ENCODE results near the gene POLD2. TPM values are rescaled to one million over a fixed set of nuclear protein-coding genes. Genes with fewer than 3 reads are reported as not detected.

Gene POLD2
- total and polyA plus RNA-seq, 5 donors from 2014 or later = 37.1 to 59.0 (median 54.2) TPM

DNA sequence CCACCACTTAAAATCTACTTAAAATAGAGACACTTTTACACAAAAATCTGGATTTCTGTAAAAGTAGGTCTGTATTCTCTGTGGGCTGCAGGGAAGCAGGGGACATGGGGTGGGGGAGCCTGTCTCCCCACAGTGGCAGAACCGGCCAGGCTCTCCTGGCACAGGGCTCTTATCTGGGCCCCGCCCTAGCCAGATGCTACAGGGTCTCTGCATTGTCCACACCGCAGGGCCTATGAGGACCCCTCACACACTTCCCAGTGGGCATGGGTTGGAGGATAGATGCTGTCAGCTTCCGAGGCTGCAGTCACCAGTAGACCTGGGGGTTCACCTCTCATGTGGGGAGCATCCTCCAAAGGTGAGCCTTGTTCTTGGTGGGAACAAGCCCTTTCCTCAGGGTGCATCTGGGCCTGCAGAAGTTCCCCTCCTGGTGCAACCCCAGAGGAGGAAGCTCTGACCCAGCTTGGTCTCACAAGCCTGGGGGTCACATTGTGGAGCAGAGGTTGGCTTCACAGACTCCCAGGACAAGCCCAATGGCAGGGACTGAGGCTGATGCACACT lies 33.2 kb upstream of the POLD2 start:
- Histone ChIP-seq H3K4me1 (ENCODE audit: control insufficient read depth, insufficient read depth, low read length, poor library complexity, severe bottlenecking) (no peaks in the 10 kb centered on the region), H3K36me3 (ENCODE audit: control insufficient read depth, insufficient read depth, low read length) (no peaks in the 10 kb centered on the region), H3K27me3 (ENCODE audit: control insufficient read depth, insufficient read depth, low read length) (peaks cover 1% of the 10 kb centered on the region), H3K27ac (ENCODE audit: insufficient read depth, low read length, poor library complexity, severe bottlenecking) (no peak overlapping the region), H3K4me3 (ENCODE audit: low read depth, low read length) (no peak overlapping the region), H3K9me3 (ENCODE audit: control insufficient read depth in 2 of 2, low read length in 2 of 2) (no peaks in the 10 kb centered on the region)
- H3K27me3 Mint-ChIP-seq = no peaks in the 10 kb centered on the region
- no peaks in the 10 kb centered on the region for H3K36me3 Mint-ChIP-seq
- H3K4me1 Mint-ChIP-seq = no peaks in the 10 kb centered on the region
- no peak overlapping the region for H3K4me3 Mint-ChIP-seq
- H3K9me3 Mint-ChIP-seq = peaks cover 0 to 2% (median 0%) of the 10 kb centered on the region in 7 donors
- ATAC-seq (ENCODE audit: low read depth in 2 of 2) = no peak
- DNase-seq = no peak
- no peak overlapping the region for H3K27ac Mint-ChIP-seq

- no peak overlapping the region for H3K4me3 Mint-ChIP-seq
- H3K4me1 Mint-ChIP-seq = no peaks in the 10 kb centered on the region
- H3K9me3 Mint-ChIP-seq = peaks cover 0 to 2% (median 0%) of the 10 kb centered on the region in 7 donors
- Histone ChIP-seq H3K27me3 (ENCODE audit: control insufficient read depth, insufficient read depth, low read length) (no peaks in the 10 kb centered on the region), H3K9me3 (ENCODE audit: control insufficient read depth in 2 of 2, low read length in 2 of 2) (no peaks in the 10 kb centered on the region), H3K4me3 (ENCODE audit: low read depth, low read length) (no peak overlapping the region), H3K36me3 (ENCODE audit: control insufficient read depth, insufficient read depth, low read length) (no peaks in the 10 kb centered on the region), H3K27ac (ENCODE audit: insufficient read depth, low read length, poor library complexity, severe bottlenecking) (no peak overlapping the region), H3K4me1 (ENCODE audit: control insufficient read depth, insufficient read depth, low read length, poor library complexity, severe bottlenecking) (no peaks in the 10 kb centered on the region)
- H3K27me3 Mint-ChIP-seq = no peaks in the 10 kb centered on the region
- no peak overlapping the region for H3K27ac Mint-ChIP-seq
- no peak for DNase-seq
- H3K36me3 Mint-ChIP-seq = no peaks in the 10 kb centered on the region
- no peak for ATAC-seq (ENCODE audit: low read depth in 2 of 2)
These were observed 32.1 kb upstream of the POLD2 start for GRCh38 chr7:44155191-44156185.

DNA sequence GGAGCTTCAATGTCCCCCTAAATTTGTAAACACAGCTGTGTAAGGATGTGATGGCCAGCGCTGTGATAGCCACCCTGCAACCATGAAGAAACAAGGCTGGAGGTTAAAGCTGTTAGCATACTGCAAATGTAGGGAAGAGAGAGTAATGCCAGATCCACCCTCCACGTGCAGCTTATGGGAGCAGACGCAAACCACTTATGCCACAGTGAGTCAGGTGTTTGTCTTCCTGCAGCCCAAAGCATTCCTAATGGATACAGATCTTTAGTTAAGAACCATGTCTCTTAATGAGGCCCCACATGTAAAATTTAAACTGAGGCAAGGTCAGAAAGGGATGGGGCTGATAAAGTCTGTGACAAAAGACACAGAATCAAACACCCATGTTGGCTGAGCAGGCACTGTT lies 31.4 kb upstream of the POLD2 start:
- Mint-ChIP-seq H3K9me3 (peaks cover 0 to 2% (median 0%) of the 10 kb centered on the region in 7 donors), H3K4me3 (no peak overlapping the region), H3K27me3 (no peaks in the 10 kb centered on the region), H3K36me3 (no peaks in the 10 kb centered on the region), H3K27ac (peak overlapping the region in 1 of 3 donors; percentile 38), H3K4me1 (no peaks in the 10 kb centered on the region)
- no peak overlapping the region for H3K4me3 ChIP-seq (ENCODE audit: low read depth, low read length)
- no peaks in the 10 kb centered on the region for H3K9me3 ChIP-seq (ENCODE audit: control insufficient read depth in 2 of 2, low read length in 2 of 2)
- DNase-seq = no peak
- H3K27me3 ChIP-seq (ENCODE audit: control insufficient read depth, insufficient read depth, low read length) = no peaks in the 10 kb centered on the region
- H3K27ac ChIP-seq (ENCODE audit: insufficient read depth, low read length, poor library complexity, severe bottlenecking) = no peak overlapping the region
- no peaks in the 10 kb centered on the region for H3K36me3 ChIP-seq (ENCODE audit: control insufficient read depth, insufficient read depth, low read length)
- H3K4me1 ChIP-seq (ENCODE audit: control insufficient read depth, insufficient read depth, low read length, poor library complexity, severe bottlenecking) = no peaks in the 10 kb centered on the region
- no peak for ATAC-seq (ENCODE audit: low read depth in 2 of 2)

DNA sequence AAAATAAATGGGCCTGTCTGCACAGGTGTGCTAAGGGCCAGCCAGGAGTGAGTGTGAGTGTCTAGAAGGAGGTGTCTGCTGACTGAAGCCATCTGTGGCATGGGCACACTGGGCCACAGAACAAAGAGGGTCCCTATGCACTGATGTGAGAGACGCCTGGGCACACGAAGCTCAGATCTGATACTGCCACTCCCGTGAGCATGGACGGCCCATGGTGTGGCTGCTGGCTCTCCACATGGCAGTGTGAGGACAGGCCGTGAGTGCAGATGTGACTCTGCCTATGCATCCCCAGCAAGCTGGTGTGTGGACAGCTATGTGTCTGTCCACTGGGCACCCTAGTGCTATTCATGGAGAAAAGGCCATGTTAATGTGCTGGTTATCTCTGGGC lies 30.6 kb upstream of the POLD2 start:
- Mint-ChIP-seq H3K4me3 (no peak overlapping the region), H3K9me3 (peaks cover 0 to 2% (median 0%) of the 10 kb centered on the region in 7 donors), H3K36me3 (no peaks in the 10 kb centered on the region), H3K27me3 (no peaks in the 10 kb centered on the region), H3K27ac (no peak overlapping the region), H3K4me1 (no peaks in the 10 kb centered on the region)
- H3K4me1 ChIP-seq (ENCODE audit: control insufficient read depth, insufficient read depth, low read length, poor library complexity, severe bottlenecking) = no peaks in the 10 kb centered on the region
- H3K27me3 ChIP-seq (ENCODE audit: control insufficient read depth, insufficient read depth, low read length) = no peaks in the 10 kb centered on the region
- no peak overlapping the region for H3K27ac ChIP-seq (ENCODE audit: insufficient read depth, low read length, poor library complexity, severe bottlenecking)
- DNase-seq (no peak), ATAC-seq (ENCODE audit: low read depth in 2 of 2) (no peak)
- no peak overlapping the region for H3K4me3 ChIP-seq (ENCODE audit: low read depth, low read length)
- no peaks in the 10 kb centered on the region for H3K9me3 ChIP-seq (ENCODE audit: control insufficient read depth in 2 of 2, low read length in 2 of 2)
- H3K36me3 ChIP-seq (ENCODE audit: control insufficient read depth, insufficient read depth, low read length) = no peaks in the 10 kb centered on the region

DNA sequence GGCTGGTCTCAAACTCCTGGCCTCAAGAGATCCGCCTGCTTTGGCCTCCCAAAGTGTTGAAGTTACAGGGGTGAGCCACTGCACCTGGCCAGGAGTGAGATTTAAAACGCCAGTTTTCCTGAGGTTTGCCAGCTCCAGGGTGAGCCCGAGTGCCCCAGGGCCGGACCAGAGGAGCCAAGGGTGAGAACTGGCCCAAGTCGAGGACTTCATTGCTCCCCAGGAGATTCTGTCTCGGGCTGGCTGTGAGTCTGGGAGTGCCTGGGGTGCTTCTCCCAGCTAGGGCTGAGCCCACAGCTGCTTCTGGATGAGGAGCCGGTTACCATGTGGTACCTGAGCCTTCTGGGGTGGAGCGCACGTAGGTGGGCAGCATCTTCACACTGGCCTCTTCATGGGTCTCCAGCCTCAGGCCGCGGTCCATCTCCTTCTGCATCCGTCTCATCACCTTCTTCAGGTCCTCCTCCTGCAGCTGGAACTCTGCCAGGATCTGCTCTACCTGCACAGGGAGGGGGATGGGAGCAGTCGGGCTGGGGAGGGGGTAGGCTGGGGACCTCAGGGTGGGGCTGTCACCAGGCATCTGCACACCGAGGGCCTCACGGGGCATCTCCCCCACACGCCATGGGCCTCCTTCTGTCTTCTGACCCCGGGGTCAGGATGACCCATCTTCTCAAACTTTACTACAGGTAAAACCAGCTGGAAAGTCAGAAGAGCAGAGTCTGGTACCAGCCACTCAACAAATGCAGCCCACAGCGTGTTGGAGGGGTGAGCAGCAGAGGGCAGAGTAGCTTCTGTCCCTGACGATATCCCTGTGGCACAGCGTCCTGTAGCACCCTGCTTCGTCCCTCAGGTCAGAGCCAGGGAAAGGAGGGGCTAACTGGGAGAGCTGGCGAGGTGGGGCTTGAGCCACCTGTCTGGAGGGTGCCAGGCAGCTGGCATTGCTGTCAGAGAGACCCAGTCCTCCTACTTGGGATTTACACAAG lies 29.9 kb upstream of the POLD2 start:
- Histone ChIP-seq H3K9me3 (ENCODE audit: control insufficient read depth in 2 of 2, low read length in 2 of 2) (no peaks in the 10 kb centered on the region), H3K27ac (ENCODE audit: insufficient read depth, low read length, poor library complexity, severe bottlenecking) (no peak overlapping the region), H3K4me3 (ENCODE audit: low read depth, low read length) (no peak overlapping the region), H3K27me3 (ENCODE audit: control insufficient read depth, insufficient read depth, low read length) (no peaks in the 10 kb centered on the region), H3K36me3 (ENCODE audit: control insufficient read depth, insufficient read depth, low read length) (no peaks in the 10 kb centered on the region), H3K4me1 (ENCODE audit: control insufficient read depth, insufficient read depth, low read length, poor library complexity, severe bottlenecking) (no peaks in the 10 kb centered on the region)
- H3K4me1 Mint-ChIP-seq = no peaks in the 10 kb centered on the region
- peaks cover 4% of the 10 kb centered on the region for H3K27me3 Mint-ChIP-seq
- no peak overlapping the region for H3K4me3 Mint-ChIP-seq
- peaks cover 0 to 2% (median 0%) of the 10 kb centered on the region in 7 donors for H3K9me3 Mint-ChIP-seq
- H3K27ac Mint-ChIP-seq = peak overlapping the region in 1 of 3 donors; percentile 53
- no peaks in the 10 kb centered on the region for H3K36me3 Mint-ChIP-seq
- DNase-seq (no peak), ATAC-seq (ENCODE audit: low read depth in 2 of 2) (no peak)

- DNase-seq (no peak), ATAC-seq (ENCODE audit: low read depth in 2 of 2) (no peak)
- no peaks in the 10 kb centered on the region for H3K9me3 Mint-ChIP-seq
- no peaks in the 10 kb centered on the region for H3K36me3 ChIP-seq (ENCODE audit: control insufficient read depth, insufficient read depth, low read length)
- no peak overlapping the region for H3K4me3 ChIP-seq (ENCODE audit: low read depth, low read length)
- no peaks in the 10 kb centered on the region for H3K27me3 ChIP-seq (ENCODE audit: control insufficient read depth, insufficient read depth, low read length)
- no peaks in the 10 kb centered on the region for H3K4me1 ChIP-seq (ENCODE audit: control insufficient read depth, insufficient read depth, low read length, poor library complexity, severe bottlenecking)
- H3K4me3 Mint-ChIP-seq = no peak overlapping the region
- no peaks in the 10 kb centered on the region for H3K4me1 Mint-ChIP-seq
- peaks cover 4% of the 10 kb centered on the region for H3K27me3 Mint-ChIP-seq
- H3K36me3 Mint-ChIP-seq = no peaks in the 10 kb centered on the region
- no peak overlapping the region for H3K27ac Mint-ChIP-seq
- H3K9me3 ChIP-seq (ENCODE audit: control insufficient read depth in 2 of 2, low read length in 2 of 2) = no peaks in the 10 kb centered on the region
- no peak overlapping the region for H3K27ac ChIP-seq (ENCODE audit: insufficient read depth, low read length, poor library complexity, severe bottlenecking)
These were observed 28.6 kb upstream of the POLD2 start for GRCh38 chr7:44151956-44152355.
